HG03521 (cell line): ENCODE data around the gene DYNC1LI1.

ENCODE experiments used
- ATAC-seq: cut with Tn5 transposase; IDR thresholded peaks from one replicate; pipeline ENCODE4 v1.9.1; 2021; ENCODE audit warnings: mild to moderate bottlenecking, moderate library complexity; ENCODE audit not compliant: unreplicated experiment

Gene DYNC1LI1

DNA sequence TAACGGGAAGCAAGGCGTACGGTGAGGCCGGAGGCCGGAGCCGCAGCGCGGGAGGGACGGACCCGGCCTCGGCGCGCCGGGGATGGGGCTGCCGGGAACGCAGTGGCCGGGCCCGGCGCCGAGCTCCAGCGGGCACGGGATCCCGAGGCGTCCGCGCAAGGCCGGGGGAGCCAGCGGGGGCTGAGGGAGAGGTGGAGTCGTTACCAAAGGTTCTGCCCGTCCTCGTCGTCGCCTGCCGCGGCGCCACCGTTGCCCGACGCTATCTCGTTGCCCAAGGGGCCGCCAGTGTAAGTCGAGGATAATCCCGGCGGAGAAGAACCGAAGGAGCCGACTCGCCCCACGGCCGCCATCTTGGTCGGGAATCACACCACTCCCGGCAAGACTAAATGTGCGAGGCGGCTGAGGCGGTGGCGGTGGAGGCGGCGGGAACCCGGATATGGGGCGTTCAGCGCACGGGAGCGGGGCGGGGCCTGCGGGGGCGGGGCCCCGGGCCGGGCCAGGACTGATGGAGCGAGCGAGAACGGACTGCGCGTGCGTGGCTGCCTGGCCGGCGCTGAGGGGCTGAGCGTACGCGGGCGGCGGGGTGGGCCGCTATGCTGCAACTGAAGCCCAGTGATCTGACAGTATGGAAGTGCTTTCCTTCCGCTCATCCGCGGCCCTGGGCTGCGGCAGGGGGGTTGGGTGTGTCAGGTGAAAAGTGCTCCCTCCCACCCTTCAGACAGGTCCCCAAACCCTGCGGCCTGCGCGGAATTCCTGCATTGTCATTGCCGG, at the start of gene DYNC1LI1:
DYNC1LI1 (minus strand) TSS at position 438 of the 771 bp plus-strand sequence; CDS start at position 350, 88 bp downstream.
- peak; percentile 92 for ATAC-seq

DNA sequence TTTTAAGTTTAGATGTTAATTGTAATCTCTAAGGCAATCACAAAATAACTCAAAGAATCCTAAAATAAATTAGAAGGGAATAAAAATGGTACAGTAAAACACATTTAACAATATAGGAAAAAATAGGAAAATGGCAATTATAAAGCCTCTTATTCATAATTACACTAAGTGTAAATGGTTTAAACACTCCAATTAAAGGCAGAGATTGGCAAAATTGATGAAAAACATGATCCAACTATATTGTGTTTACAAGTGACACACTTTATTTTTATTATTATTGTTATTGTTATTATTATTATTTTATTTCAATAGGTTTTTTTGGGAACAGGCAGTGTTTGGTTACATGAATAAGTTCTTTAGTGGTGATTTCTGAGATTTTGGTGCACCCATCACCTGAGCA, 48.7 kb upstream of the DYNC1LI1 start:
- no peak for ATAC-seq

- no peak for ATAC-seq
These were observed 45.8 kb upstream of the DYNC1LI1 start for GRCh38 chr3:32616267-32616962.

DNA sequence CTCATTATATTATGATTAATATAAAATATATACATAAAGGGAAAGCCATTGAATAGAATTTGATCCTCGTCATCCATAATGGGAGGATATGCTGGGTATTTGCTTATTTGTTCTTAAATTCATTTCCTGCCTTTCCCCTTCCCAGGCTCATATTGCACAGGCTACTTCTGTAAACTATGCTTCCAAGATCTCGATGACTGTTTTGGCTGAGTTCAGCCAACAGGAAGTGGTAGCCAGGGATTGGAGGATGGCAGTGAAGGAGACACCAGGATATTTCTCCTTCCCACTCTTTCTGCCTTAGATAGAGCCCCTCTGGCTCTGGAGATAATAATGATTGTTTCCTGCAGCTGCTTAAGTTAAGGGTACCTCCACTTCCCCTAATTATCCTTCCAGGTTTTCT, 44.3 kb upstream of the DYNC1LI1 start:
- no peak for ATAC-seq

DNA sequence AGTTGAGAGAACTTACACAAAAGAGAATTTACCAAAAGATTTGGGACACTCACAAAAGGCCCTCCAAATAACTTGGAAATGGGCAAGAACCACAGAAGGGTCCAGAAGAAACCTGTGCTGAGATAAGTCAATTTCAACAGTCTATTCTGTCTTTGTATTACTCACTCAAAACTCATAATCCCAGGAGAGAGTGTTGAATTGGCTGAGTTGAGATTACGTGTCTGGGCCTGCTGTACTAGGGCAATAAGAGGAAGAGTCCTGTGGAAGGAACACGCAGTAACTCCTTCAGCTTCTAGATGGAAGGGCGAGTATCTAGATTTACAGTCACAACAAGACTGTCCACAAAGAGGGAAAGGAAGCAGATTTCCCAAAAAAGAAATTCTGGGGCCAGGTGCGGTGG, 42.5 kb upstream of the DYNC1LI1 start:
- no peak for ATAC-seq

- ATAC-seq: no peak
These were observed 41.9 kb upstream of the DYNC1LI1 start for GRCh38 chr3:32612547-32612946.

DNA sequence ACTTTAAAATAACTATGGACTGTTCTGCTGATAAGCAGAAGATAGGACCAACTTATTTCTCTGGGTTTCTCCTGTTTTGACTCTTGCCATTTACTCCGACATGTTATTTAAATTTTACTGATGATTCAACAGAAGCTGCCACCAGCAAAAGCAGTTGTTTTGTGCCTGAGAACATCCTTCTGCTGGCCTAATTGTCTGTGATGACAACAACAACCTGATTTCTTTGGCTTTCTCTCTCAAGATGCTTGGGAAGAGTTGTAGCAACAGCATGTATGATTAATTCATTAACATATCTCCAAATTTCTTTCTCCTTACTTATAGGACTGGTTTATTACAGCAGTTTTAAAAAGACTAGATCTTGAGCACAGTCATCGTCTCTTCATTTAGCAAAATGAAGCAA, 36.9 kb upstream of the DYNC1LI1 start:
- no peak for ATAC-seq

GRCh38 chr3:32606960-32607359, 36.3 kb upstream of the DYNC1LI1 start:
- no peak for ATAC-seq

GRCh38 chr3:32606277-32606676, 35.6 kb upstream of the DYNC1LI1 start:
- ATAC-seq: no peak

DNA sequence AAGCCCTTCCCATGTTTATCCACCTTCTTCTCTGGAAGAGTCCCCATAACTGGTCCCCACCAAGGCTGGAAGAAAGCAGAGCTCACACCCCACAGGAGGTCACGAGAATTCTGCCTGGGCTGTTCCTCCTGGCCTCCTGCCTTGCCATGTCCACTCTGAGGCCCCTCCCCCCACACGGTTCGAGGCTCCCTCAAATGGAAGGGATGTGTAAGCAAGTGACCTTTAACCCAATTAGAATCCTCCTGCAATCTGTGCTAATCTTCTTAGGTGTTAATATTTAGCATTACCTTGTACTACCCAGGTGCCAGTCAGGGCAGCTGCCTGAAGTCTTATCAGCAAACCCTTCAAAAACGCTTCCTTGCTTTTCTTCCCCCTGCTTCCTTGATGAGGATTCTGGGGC, 32.4 kb upstream of the DYNC1LI1 start:
- ATAC-seq: no peak

DNA sequence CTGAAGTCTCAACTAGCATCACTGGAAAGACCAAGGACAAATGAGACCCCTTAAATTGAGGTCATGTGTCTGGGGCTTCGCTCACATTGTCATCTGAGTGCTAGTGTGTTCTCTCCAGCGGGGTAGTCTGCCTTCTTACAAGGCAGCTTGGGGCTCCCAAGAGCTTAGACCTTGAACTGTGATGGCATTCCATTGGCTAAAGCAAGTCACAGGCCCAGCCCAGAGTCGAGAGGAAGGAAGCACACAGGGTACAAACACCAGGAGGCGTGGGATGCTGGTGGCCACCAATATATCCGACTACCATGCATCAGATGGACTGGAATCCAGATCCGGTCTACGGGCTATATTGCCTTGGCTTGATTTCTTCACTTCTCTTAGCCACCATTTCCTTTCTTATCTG, 31.5 kb upstream of the DYNC1LI1 start:
- ATAC-seq: no peak

DNA sequence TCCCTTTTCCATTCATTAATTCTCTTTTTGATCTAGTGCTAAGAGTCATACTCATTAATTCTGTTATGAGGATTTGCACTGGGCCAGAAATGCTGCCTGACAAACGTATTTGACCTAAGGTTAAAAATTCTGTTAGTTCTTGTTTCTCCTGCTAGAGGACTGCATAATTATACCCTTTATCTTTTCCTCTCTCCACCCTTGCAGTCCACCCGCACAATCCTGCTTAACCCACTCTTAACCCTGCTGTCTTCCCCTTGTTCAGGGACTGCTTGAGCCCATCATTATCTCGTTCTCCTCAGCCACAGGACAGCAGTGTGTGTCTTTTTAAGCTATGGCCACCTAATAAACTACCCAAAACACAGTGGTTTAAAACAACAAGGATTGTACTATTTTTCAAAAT, 31.1 kb upstream of the DYNC1LI1 start:
- ATAC-seq: no peak

- no peak for ATAC-seq
These were observed 27.0 kb upstream of the DYNC1LI1 start for GRCh38 chr3:32597656-32598055.

GRCh38 chr3:32596909-32597369, 26.3 kb upstream of the DYNC1LI1 start:
- ATAC-seq: no peak

DNA sequence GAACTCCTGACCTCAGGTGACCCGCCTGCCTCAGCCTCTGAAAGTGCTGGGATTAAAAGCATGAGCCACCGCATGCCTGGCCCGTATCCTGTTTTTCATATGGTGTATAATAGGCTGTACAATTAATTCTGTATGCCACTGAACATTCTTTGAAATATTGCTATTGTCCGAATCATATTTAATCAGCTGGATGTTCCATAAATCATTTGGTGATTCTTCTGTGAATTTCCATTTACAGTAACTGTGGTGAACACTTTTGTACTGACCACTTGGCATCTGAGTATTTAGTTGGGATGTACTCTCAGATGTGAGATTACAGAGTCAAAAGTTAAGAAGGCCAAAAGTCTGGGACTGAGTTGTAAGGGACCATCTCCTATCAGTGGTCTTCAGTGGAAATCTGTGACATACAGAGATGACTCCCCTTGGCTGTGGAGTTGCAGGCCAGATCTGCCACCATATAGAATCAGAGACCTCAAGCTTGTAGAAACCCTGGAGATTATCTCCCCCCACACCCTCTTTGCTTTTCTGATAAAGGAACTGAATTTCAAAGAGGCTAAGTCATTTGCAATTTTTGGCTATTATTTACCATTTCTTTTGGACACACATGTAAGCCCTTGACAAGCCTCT, 25.7 kb upstream of the DYNC1LI1 start:
- no peak for ATAC-seq

DNA sequence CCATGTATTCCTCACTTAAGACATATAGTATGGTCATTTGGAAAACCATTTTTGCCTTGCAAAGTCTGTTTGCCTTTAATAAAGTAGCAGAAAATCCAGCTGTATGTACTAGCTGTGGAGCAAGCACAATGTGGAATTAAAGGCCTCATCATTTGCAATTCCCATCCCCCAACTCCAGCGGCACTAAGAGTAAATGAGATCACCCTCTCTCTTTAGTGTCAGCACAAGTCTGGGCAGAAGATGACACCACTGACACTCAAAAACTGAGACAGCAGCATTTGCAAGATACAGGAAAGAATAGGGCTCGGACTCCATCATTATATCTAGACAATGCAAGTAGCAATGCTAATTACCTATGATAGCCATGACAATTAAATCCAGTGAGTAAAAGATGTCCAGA, 24.7 kb upstream of the DYNC1LI1 start:
- ATAC-seq: no peak

DNA sequence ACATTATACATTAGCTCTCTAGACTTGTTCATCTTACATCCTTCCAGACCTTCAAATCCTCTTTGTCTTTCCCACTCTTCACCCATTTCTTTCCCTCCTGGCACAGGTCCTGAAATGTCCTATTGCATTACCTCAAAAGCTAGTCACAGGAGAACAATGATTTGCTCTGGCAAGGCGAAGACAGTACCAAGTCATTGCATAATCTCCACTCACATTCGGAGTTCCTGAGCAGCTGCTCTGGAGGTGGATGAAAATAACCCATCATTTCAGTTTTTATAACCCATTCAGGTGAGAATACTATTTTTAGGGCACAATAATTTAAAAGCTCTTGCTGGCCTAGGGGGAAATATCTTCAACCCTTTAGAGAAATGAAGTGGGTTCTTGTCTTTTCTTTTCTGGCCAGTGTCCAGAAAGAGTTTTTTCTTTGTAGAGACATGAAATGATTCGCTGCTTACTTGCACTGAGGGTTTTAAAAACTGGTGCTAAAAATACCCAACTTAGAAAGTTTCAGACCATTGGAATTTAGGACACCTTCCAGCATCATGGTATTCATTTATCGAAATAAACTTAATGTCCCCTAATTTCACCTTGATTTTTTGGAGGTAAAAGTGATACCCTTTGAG, 23.4 kb upstream of the DYNC1LI1 start:
- ATAC-seq: no peak

GRCh38 chr3:32592696-32593353, 22.2 kb upstream of the DYNC1LI1 start:
- ATAC-seq: no peak

DNA sequence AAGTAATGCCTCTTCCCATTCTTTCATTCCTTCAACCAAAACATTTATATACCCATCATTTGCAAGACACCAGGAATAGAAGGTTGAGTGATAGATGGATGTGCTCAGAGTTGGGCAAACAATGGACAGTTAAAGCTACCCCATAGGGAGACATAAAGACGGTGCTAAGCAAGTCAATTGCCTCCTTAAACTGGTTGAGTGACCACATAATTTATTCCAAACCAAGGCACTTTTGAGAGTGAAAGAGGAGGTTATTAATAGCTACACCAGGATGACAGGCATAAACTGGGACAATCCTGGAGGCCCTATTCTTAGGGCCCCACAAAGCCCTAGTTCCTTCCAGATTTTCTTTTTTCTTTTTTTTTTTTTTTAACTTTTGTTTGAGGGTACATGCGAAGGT, 21.4 kb upstream of the DYNC1LI1 start:
- ATAC-seq: no peak

DNA sequence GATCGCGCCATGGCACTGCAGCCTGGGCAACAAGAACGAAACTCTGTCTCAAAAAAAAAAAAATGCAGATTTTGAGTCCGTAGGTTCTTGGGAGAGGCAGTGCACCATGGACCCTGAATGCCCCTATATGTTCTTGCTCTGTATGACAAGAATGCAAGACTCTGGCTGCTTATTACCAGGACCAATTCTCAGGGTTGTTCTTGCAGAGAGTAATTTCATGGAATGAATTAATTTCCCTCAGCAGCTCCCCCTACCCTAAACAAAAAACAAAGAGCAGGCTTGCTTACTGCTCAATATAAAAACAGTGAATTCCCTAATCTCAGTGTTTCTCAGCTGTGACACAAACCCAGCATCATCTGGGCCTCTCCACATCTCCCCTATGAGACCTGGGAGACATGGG, 20.5 kb upstream of the DYNC1LI1 start:
- no peak for ATAC-seq

GRCh38 chr3:32586356-32586755, 15.7 kb upstream of the DYNC1LI1 start:
- ATAC-seq: no peak
